ENCODE data around the gene UFSP2.

GRCh38 chr4:185472103-185472542 lies 46.4 kb upstream of the UFSP2 start:
- no peak for TF ChIP-seq POLR2A (IDR thresholded peaks at IDR 0.05; ENCODE audit: low read length)
- TF ChIP-seq GATA1 (IDR thresholded peaks at IDR 0.05; ENCODE audit: low read depth, low read length), result no peak

Data from erythroblast (primary cell).